ENCODE results near the gene TRAM2.

DNA sequence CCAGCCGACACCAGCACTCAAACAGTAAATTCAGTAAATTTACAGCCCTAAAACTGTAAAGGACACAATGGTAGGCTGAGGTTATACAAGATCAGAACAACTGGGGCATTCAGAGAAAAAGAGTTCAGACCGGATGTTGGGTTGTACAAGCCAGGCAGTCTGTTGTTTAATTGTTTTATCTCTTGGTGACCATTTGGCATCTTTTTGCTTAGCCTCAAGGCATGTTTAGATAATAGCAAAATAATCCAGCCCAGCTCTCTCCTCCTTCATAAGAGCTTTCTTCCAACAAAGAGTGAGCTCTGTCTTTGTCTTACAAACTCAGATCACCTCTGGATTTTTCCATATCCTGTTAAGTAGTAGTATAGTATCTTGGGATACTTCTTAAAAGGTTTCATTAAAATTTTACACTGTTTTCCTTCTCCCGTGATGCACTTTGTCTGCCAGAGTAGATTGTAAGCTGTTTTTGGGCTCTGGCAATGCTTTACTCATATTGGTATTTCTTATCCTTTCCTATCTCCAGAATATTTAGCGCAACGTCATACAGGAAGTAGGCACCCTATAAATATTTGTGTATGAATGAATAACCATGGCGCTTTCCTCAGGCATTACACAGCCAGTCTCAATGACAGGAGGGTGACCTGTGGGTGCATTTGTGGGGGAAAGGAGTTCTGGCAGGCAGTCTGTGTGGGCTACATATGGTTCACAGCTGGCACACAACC lies 35.6 kb upstream of the TRAM2 start:
- TF ChIP-seq, protein P1, sequence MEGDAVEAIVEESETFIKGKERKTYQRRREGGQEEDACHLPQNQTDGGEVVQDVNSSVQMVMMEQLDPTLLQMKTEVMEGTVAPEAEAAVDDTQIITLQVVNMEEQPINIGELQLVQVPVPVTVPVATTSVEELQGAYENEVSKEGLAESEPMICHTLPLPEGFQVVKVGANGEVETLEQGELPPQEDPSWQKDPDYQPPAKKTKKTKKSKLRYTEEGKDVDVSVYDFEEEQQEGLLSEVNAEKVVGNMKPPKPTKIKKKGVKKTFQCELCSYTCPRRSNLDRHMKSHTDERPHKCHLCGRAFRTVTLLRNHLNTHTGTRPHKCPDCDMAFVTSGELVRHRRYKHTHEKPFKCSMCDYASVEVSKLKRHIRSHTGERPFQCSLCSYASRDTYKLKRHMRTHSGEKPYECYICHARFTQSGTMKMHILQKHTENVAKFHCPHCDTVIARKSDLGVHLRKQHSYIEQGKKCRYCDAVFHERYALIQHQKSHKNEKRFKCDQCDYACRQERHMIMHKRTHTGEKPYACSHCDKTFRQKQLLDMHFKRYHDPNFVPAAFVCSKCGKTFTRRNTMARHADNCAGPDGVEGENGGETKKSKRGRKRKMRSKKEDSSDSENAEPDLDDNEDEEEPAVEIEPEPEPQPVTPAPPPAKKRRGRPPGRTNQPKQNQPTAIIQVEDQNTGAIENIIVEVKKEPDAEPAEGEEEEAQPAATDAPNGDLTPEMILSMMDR (IDR thresholded peaks at IDR 0.05) = no peak
- TF ChIP-seq POLR2A (IDR thresholded peaks at IDR 0.05) = no peak
